GM12872 (cell line): Measurements from ENCODE around the gene PHRF1.

Experiments used
- TF ChIP-seq, protein P1 (sequence below): IDR thresholded peaks from 3 replicates; pipeline ENCODE4 v1.5.1; 2011; ENCODE audit warnings: low read depth, mild to moderate bottlenecking, low read length, moderate library complexity; ENCODE audit not compliant: insufficient read depth

PHRF1 gene

DNA sequence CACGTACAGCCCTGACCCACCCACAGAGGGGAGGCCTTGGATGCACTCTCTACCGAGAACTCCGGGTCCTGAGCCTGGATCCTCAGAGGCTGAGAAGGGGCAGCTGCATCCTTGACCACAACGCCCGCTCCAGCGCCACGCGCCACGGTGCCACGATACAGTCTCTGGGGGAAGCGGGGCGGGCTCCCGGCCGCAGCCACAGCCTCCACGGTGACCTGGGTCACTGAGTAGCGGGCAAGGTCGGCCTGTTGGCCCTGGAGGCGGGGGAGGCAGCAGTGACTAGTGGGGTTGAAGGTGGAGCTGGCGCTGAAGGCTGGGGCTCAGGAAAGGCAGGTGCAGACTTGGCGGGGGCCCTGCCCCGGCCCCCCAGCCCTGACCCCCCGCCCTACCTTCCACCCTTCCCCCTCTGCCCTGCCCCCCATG, 43.4 kb downstream of the PHRF1 start:
- TF ChIP-seq, protein P1, sequence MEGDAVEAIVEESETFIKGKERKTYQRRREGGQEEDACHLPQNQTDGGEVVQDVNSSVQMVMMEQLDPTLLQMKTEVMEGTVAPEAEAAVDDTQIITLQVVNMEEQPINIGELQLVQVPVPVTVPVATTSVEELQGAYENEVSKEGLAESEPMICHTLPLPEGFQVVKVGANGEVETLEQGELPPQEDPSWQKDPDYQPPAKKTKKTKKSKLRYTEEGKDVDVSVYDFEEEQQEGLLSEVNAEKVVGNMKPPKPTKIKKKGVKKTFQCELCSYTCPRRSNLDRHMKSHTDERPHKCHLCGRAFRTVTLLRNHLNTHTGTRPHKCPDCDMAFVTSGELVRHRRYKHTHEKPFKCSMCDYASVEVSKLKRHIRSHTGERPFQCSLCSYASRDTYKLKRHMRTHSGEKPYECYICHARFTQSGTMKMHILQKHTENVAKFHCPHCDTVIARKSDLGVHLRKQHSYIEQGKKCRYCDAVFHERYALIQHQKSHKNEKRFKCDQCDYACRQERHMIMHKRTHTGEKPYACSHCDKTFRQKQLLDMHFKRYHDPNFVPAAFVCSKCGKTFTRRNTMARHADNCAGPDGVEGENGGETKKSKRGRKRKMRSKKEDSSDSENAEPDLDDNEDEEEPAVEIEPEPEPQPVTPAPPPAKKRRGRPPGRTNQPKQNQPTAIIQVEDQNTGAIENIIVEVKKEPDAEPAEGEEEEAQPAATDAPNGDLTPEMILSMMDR, result no peak

DNA sequence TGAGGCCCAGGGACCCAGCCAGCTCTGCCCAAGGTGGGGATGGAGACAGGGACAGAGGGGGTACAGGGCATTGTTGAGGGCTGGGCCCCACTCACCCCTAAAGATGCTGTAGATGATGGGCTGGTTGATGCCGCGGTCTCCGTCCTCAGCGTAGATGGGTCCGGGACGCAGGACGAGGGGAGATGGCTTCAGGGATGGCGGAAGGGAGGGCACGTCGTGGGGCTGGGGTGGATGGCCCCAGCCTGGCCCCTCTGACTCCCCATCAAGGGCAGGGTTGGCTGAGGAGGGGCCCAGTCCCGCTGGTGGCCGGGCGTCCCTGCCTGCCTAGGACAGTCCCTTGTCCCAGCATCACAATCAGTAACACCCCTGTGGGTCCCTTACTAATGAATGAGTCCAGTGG, 43.9 kb downstream of the PHRF1 start:
- TF ChIP-seq, protein P1, result no peak

DNA sequence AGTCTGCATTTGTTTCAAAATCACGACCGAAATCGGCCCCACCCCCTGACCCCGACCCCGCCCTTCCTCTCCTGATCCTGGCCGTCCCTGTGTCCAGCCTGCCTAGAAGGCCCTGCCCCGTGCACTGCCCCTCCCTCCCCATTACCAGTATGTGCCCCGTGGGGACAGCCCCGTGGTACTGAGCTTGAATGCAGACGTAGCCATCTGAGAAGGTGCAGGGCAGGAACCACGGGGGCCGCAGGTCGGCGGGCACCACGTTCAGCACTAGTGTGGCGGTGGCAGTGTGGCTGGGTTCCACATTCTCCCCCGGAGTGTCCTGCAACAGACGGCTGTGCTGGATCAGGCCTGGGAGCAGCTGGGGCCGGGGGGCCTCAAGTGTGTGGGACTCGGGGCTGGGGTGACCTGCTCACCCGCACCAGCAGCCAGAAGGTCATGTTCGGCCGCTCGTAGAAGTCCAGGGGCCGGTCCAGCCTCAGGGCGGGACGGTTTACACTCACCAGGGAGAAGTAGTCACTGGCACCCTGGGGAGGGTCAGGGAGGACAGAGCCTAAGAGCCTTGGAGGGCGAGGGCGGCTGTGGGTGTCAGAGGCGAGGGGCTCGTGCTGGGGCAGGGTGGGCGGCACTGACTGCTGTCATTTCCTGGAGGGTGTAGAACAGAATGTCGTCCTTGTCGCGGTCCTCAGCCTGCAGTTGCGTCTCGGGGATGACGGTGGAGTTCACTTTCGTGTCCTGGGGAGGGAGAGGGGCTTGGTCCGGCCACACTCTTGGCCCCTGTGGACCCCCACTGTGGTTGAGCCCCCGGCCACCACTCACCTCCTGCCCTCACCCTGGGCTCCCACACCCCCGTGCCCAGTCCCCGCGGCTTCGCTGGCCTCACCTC, 44.9 kb downstream of the PHRF1 start:
- TF ChIP-seq, protein P1, result no peak

DNA sequence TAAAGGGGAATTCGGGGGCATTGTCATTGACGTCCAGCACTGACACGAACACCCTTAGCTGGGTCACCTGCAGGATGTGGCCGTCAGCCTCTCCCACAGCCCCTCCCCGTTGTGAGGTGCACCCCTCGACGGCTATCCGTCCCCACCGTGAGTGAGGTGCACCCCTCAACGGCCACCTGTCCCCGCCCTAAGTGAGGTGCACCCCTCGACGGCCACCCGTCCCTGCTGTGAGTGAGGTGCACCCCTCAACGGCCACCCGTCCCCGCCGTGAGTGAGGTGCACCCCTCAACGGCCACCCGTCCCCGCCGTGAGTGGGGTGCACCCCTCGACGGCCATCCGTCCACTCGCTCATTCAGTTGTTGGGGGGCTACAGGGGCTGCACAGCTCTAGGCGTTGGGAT, 45.6 kb downstream of the PHRF1 start:
- TF ChIP-seq, protein P1, result no peak

DNA sequence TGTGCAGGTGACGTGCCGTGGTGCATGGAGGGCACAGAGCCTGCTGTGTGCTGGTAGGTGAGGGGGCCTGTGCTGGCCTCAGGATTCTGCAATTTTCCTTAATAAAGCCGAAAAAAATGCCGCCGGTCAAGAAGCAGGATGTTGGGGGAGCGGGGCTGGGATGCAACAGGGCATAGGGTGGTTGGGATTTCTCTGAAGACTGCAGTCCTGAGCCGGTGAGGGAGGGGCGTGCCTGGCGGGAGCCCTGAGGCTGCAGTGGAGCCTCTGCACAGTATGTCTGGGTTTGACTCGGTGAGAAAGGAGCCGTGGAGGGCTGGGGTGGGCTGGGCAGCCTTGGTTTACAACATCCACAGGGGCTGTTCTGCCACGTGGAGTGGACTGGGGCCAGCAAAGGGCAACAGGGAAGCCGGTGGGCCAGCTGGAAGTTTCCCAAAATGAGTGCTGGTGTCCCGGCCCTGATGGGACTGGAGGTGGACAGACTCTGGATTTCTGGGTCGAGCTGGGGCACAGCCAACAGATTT, 47.1 kb downstream of the PHRF1 start:
- TF ChIP-seq, protein P1, result no peak

DNA sequence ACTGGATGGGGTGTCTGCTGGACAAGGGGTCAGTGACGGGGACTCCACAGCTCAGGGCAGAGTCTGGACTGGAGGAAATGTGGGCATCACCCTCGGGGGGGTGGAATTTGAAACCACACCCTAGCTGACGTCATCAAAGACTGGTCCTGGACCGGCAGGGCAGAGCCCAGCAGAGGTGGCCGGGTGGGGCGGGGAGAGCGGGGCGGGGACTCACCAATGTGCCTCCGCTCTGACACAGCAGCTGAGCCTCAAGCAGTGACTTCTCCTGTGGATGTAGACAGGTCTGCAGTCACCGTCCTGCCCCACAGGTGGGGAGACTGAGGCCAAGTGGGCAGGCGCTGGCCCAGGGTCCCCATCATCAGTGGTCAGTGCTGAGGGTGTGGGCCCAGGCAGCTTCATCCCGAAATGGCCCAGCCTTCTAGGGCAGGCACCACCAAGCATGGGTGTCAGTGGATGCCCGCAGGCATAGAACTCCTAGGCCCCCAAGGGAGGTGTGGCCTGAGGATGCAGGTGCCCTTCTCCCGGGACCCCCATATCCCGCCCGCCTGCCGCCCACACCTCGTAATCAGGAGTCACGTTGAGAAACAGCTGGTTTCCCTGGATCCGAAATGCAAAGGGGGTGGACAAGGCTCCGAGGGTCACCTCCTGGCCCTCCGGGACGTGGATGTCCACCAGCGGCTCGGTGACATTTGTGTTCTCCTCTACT, 47.9 kb downstream of the PHRF1 start:
- TF ChIP-seq, protein P1, result no peak

DNA sequence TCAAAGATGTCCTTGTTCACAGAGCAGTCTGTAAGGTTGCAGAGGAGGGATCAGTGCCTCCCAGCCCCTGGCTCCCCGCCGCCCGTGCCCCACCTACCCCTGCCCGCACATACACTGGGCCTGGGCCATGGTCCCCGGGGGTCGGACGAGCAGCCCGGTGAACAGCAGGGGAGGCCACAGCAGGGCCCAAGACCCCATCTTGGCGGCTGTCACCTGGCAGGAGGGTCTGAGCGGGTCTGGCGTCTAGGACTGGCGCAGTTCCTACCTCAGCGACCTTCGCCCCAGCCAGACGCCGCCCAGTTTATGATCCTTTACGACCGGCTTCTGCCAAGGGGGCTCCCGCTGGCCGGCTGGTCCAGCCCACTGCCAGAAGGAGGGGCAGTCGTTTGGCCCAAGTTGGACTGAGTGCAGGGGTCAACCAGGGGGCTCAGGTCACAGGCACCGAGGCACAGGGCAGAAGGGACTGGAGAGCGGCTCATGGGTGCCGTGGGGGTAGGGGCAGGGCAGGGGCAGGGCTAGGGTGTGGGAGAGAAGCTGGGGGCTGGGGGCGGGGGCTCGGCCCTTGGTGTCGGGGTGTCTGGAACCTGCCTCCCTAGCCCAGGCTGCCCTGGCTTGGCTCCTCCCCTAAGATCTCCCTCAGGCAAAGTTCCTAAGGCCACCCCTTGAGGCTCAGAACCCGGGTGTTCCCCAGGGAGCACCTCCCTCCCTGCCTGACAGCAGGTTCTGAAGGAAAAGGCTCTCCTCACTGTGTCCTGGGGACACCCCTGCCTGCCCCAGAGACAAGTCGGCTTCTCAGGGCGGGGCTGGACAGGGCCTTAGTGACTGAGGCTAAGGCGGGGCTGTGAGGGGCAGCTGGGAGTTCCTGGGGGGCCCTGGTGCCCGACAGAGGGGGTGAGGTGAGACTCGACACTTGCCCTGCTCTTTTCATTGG, 48.7 kb downstream of the PHRF1 start, which contains the start of gene CDHR5:
TSS of gene CDHR5 (minus strand) at position 251 of the 931 bp plus-strand sequence. CDS start at position 198, 53 bp downstream.
- TF ChIP-seq, protein P1, result no peak
